Activated B cell treated with CpG ODN at 0.5 μM for 24 hours (primary cell): ENCODE data around the gene KRT7. TPM values are rescaled to one million over a fixed set of nuclear protein-coding genes. Genes with fewer than 3 reads are reported as not detected.

Experiments
- ATAC-seq: fragments of 200-7000 bp; cut with Tn5 transposase; one replicate; pipeline ENCODE4 v1.10.0; 2021; ENCODE audit warnings: low read depth, mild to moderate bottlenecking, moderate library complexity
- CTCF ChIA-PET: fragments of 350-600 bp; sonication (Branson Sonifier 250); formaldehyde crosslinking; loops from one replicate; lab custom pipeline; 2021; ENCODE audit warnings: antibody characterized with exemption; lab: Charles Lee
- POLR2A ChIA-PET: fragments of 350-600 bp; sonication (Branson Sonifier 250); formaldehyde crosslinking; loops from one replicate; lab custom pipeline; 2021; ENCODE audit warnings: antibody characterized with exemption; lab: Charles Lee
- DNase-seq: peaks from one replicate; pipeline ENCODE4 v3.0.0; 2022
- H3K27ac Mint-ChIP-seq: one replicate; pipeline ENCODE4 v1.8.0; 2020; ENCODE audit warnings: mixed read lengths
- H3K27me3 Mint-ChIP-seq: one replicate; pipeline ENCODE4 v1.8.0; 2021; ENCODE audit warnings: mixed read lengths
- H3K36me3 Mint-ChIP-seq: one replicate; pipeline ENCODE4 v1.8.0; 2021; ENCODE audit warnings: low read depth, mixed read lengths
- H3K4me1 Mint-ChIP-seq: one replicate; pipeline ENCODE4 v1.8.0; 2021; ENCODE audit warnings: mixed read lengths
- H3K4me3 Mint-ChIP-seq: one replicate; pipeline ENCODE4 v1.8.0; 2020; ENCODE audit warnings: mild to moderate bottlenecking, mixed read lengths
- H3K9me3 Mint-ChIP-seq: one replicate; pipeline ENCODE4 v1.8.0; 2020; ENCODE audit warnings: mixed read lengths
- CTCF ChIP-seq: fragments of 200-600 bp; IDR thresholded peaks from one replicate; pipeline ENCODE4 v1.8.0; 2022; ENCODE audit warnings: antibody characterized with exemption, mild to moderate bottlenecking
- intact Hi-C: fragments of 100-400 bp; cut with micrococcal nuclease; formaldehyde crosslinking; loops from one replicate; pipeline ENCODE4 v1.15.1; 2024
- total RNA-seq: library from RNA; stranded (reverse); gene quantifications from 2 replicates; pipeline ENCODE4 v1.2.3, GENCODE V29; 2022

KRT7 gene
- total RNA-seq, 1 donor from 2014 or later, result 1.1 TPM

- no peak for TF ChIP-seq CTCF
- H3K4me3 Mint-ChIP-seq, result no peak overlapping the region
- CTCF ChIA-PET, result no interaction called here
- H3K27me3 Mint-ChIP-seq, result peaks cover 38% of the 10 kb centered on the region
- no peak overlapping the region for H3K27ac Mint-ChIP-seq
- intact Hi-C loops, result no loop called here
- DNase-seq (no peak), ATAC-seq (no peak)
- POLR2A ChIA-PET, result no interaction called here
- H3K9me3 Mint-ChIP-seq, result no peaks in the 10 kb centered on the region
- no peaks in the 10 kb centered on the region for H3K36me3 Mint-ChIP-seq
- no peaks in the 10 kb centered on the region for H3K4me1 Mint-ChIP-seq
These were observed 2.1 kb downstream of the KRT7 start for GRCh38 chr12:52235001-52235764.

GRCh38 chr12:52235822-52236361 is 2.8 kb downstream of the KRT7 start:
- Mint-ChIP-seq H3K27me3 (peaks cover 33% of the 10 kb centered on the region), H3K4me1 (no peaks in the 10 kb centered on the region), H3K4me3 (no peak overlapping the region), H3K36me3 (no peaks in the 10 kb centered on the region), H3K9me3 (no peaks in the 10 kb centered on the region), H3K27ac (no peak overlapping the region)
- ChIA-PET CTCF (no interaction called here), POLR2A (interaction anchor here (0.7 kb wide), 1 partner anchor 39 kb away, joined by 8 read pairs; the partner anchor contains the start of gene KRT86)
- TF ChIP-seq CTCF, result no peak
- DNase-seq, result no peak
- intact Hi-C loops, result no loop called here
- no peak for ATAC-seq

GRCh38 chr12:52236386-52237050 is 3.5 kb downstream of the KRT7 start:
- intact Hi-C loops, result no loop called here
- Mint-ChIP-seq H3K4me3 (no peak overlapping the region), H3K36me3 (no peaks in the 10 kb centered on the region), H3K4me1 (no peaks in the 10 kb centered on the region), H3K27me3 (peaks cover 28% of the 10 kb centered on the region), H3K9me3 (no peaks in the 10 kb centered on the region), H3K27ac (no peak overlapping the region)
- no peak for TF ChIP-seq CTCF
- ATAC-seq, result no peak
- DNase-seq, result no peak
- ChIA-PET CTCF (no interaction called here), POLR2A (interaction anchor here (0.7 kb wide), 1 partner anchor 38 kb away, joined by 8 read pairs; the partner anchor contains the start of gene KRT86)

- Mint-ChIP-seq H3K27ac (no peak overlapping the region), H3K27me3 (peaks cover 20% of the 10 kb centered on the region), H3K9me3 (no peaks in the 10 kb centered on the region), H3K4me1 (no peaks in the 10 kb centered on the region), H3K36me3 (no peaks in the 10 kb centered on the region), H3K4me3 (no peak overlapping the region)
- TF ChIP-seq CTCF, result no peak
- no peak for DNase-seq
- POLR2A ChIA-PET, result no interaction called here
- CTCF ChIA-PET, result no interaction called here
- intact Hi-C loops, result no loop called here
- ATAC-seq, result no peak
These were observed 5.3 kb downstream of the KRT7 start for GRCh38 chr12:52238207-52238840.
